Stimulated activated CD4-positive, alpha-beta T cell treated with anti-CD3 and anti-CD28 coated beads, Interleukin-2, amount 100 ng/mL, for 48 hours (primary cell): Measurements from ENCODE around the gene SYNC.
"Not testable (repeated sequence)": the region's sequence is repeated elsewhere in the genome, so short reads cannot be mapped to it uniquely, and the experiment has no call there.

ENCODE experiments used
- DNase-seq, 2 donors: peaks; one replicate each; pipeline ENCODE4 v3.0.0-alpha.2; 2020

SYNC gene

DNA sequence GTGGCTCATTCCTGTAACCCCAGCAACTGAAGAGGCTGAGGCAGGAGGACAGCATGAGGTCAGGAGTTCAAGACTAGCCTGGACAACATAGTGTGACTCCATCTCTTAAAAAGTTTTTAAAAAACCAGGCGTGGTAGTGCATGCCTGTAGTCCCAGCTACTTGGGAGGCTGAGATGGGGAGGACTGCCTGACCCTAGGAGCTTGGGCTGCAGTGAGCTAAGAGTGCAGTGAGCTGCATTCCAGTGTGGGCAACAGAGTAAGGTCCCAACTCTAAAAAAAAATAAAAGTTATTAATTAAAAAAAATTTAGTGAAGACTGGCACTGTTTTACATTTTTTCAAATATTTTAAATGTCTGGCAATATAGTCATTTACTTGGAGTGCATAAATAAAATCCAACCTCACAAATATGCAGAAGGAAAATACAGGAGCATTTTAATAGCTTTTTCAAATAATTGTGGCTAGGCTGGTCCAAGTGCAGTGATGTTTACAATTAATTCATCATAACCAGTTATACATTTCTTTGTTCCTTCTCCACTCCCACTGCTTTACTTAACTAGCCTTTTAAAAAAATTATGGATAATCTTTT, 63.0 kb downstream of the SYNC start:
- DNase-seq = no peak

DNA sequence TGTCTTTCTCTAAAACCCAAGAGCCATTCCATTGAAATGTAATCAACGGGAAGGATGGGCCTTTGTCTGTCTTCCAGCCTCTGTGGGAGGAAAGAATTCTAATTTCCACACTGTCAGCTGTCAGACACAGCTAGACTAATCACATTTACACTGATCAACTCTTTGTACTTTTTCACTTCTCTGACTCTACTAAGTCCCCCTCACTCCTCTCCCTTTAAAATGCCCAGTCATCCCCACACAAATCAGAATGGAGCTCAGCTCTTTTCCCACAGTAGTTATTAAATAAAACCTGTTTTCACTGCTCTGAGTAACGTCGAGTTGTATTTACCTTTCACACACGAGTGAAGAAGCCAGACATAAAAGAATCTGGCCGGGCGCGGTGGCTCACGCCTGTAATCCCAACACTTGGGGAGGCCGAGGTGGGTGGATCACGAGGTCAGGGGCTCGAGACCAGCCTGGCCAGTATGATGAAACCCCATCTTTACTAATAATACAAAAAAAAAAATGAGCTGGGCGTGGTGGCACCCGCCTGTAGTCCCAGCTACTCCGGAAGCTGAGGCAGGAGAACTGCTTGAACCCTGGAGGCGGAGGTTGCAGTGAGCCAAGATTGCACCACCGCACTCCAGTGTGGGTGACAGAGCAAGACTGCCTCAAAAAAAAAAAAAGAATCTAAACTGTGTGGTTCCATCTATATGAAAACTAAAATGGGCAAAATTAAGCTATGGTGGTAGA, 65.5 kb downstream of the SYNC start:
- no peak for DNase-seq

DNA sequence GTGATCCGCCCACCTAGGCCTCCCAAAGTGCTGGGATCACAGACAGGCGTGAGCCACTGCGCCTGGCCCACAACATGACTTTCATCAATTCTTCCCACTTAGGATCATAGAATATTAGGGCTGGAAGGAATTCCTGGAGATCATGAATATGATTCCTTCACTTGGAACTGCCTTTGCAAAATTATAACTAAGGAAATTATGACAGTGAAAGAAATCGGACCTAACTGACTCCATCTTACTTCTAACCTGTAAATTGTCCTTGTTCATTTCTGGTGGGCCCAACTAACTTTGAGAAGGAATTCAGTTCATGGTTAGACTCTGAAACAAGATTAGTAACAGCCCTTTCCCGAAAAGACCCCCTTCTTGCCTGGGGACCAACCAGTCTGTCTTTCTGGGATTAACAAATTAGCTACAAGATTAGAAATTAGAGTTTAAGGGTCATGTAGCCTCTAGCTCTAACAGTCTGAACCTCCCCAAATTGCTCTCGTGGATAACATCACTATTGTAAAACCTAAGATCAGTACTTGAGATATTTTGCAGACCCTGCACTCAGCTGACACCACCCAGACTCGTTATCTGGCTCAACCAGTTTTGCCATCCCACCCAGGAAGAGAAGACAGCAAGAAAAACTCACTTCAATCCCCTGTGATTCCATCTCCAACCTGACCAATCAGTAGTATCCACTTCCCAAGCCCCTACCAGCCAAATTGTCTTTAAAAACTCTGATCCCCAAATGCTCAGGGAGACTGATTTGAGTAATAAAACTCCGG, 66.9 kb downstream of the SYNC start:
- no peak for DNase-seq

DNA sequence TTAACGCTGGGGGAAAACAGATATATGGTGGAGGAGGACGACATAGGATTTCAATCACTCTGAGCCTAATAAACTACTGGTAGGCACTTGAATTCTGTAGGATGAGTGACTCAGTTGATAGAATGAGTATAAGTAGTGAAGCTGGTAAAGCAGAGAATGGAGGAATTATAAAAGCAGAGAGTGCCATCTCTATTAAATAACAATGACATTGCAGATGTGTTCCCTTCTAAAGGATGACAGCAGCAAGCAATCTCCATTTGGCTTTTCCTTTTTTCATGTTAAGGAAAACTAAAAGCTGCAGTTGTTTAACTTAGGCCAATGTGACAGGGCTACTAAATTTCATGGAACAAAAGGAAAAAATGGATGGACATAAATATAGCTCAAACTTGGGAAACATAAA, 69.7 kb downstream of the SYNC start:
- no peak for DNase-seq

DNA sequence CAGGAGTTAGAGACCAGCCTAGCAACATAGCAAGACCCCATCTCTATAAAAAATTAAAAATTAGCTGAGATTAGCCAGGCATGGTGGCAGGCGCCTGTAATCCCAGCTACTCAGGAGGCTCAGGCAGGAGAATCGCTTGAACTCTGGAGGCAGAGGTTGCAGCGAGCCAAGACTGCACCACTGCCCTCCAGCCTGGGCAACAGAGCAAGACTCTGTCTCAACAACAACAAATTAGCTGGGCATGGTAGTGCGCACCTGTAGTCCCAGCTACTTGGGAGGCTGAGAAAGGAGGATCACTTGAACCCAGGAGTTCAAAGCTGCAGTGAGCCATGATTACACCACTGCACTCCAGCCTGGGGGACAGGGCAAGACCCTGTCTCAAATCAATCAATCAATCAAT, 72.4 kb downstream of the SYNC start:
- not testable (repeated sequence) for DNase-seq
